RPMI8226 (cell line): ENCODE results near the gene LRRC49.
"Not testable (repeated sequence)": the region's sequence is repeated elsewhere in the genome, so short reads cannot be mapped to it uniquely, and the experiment has no call there.

Experiments used
- DNase-seq: peaks from one replicate; pipeline ENCODE4 v3.0.0-alpha.2; 2015

Gene LRRC49

GRCh38 chr15:70998319-70998718 lies 105.7 kb downstream of the LRRC49 start:
- DNase-seq, result no peak

GRCh38 chr15:71002316-71002715 lies 109.7 kb downstream of the LRRC49 start:
- DNase-seq, result no peak

GRCh38 chr15:71003319-71003718 lies 110.7 kb downstream of the LRRC49 start:
- no peak for DNase-seq

- DNase-seq, result not testable (repeated sequence)
Observed at GRCh38 chr15:71004506-71004905, 111.9 kb downstream of the LRRC49 start.

GRCh38 chr15:71005895-71006294 lies 113.3 kb downstream of the LRRC49 start:
- no peak for DNase-seq

- no peak for DNase-seq
Observed at GRCh38 chr15:71008250-71008870, 115.7 kb downstream of the LRRC49 start.

- no peak for DNase-seq
Observed at GRCh38 chr15:71010472-71010871, 117.8 kb downstream of the LRRC49 start.

GRCh38 chr15:71010997-71011396 lies 118.4 kb downstream of the LRRC49 start:
- no peak for DNase-seq

GRCh38 chr15:71011503-71012155 lies 119.0 kb downstream of the LRRC49 start:
- peak; percentile 34 for DNase-seq

- no peak for DNase-seq
Observed at GRCh38 chr15:71013446-71013845, 120.8 kb downstream of the LRRC49 start.

- no peak for DNase-seq
Observed at GRCh38 chr15:71015342-71015741, 122.7 kb downstream of the LRRC49 start.

- DNase-seq, result not testable (repeated sequence)
Observed at GRCh38 chr15:71031232-71031631, 138.6 kb downstream of the LRRC49 start.

GRCh38 chr15:71035478-71035877 lies 142.9 kb downstream of the LRRC49 start:
- DNase-seq, result not testable (repeated sequence)

- DNase-seq, result no peak
Observed at GRCh38 chr15:71042356-71042922, 149.8 kb downstream of the LRRC49 start.

GRCh38 chr15:71043373-71043772 lies 150.7 kb downstream of the LRRC49 start:
- DNase-seq, result no peak

- no peak for DNase-seq
Observed at GRCh38 chr15:71044006-71044405, 151.4 kb downstream of the LRRC49 start.

- DNase-seq, result not testable (repeated sequence)
Observed at GRCh38 chr15:71046146-71046545, 153.5 kb downstream of the LRRC49 start.

GRCh38 chr15:71048913-71049675 lies 156.5 kb downstream of the LRRC49 start:
- DNase-seq, result no peak

GRCh38 chr15:71049706-71050422 lies 157.2 kb downstream of the LRRC49 start:
- DNase-seq, result no peak

- no peak for DNase-seq
Observed at GRCh38 chr15:71050461-71050860, 157.8 kb downstream of the LRRC49 start.

- DNase-seq, result no peak
Observed at GRCh38 chr15:71051539-71051938, 158.9 kb downstream of the LRRC49 start.

- no peak for DNase-seq
Observed at GRCh38 chr15:71052356-71052755, 159.7 kb downstream of the LRRC49 start.
